Type B pancreatic cell (in vitro differentiated cells): Measurements from ENCODE around the gene PARP16. TPM values are rescaled to one million over a fixed set of nuclear protein-coding genes. Genes with fewer than 3 reads are reported as not detected.

Source experiments
- DNase-seq: peaks from one replicate; pipeline ENCODE4 v3.0.0; 2021; ENCODE audit warnings: mixed read lengths; ENCODE audit not compliant: unreplicated experiment; ENCODE audit errors: extremely low spot score
- H3K27ac Mint-ChIP-seq: 2 replicates; pipeline ENCODE4 v1.8.0; 2021; ENCODE audit warnings: mild to moderate bottlenecking, mixed read lengths
- H3K27me3 Mint-ChIP-seq: 2 replicates; pipeline ENCODE4 v1.8.0; 2021; ENCODE audit warnings: mixed read lengths
- H3K36me3 Mint-ChIP-seq: 2 replicates; pipeline ENCODE4 v1.8.0; 2021; ENCODE audit warnings: mixed read lengths
- H3K4me1 Mint-ChIP-seq: one replicate; pipeline ENCODE4 v1.8.0; 2021; ENCODE audit warnings: mixed read lengths; ENCODE audit not compliant: unreplicated experiment
- H3K4me3 Mint-ChIP-seq: 2 replicates; pipeline ENCODE4 v1.8.0; 2021; ENCODE audit warnings: mild to moderate bottlenecking, mixed read lengths
- H3K9me3 Mint-ChIP-seq: 2 replicates; pipeline ENCODE4 v1.8.0; 2021; ENCODE audit warnings: mixed read lengths
- CTCF ChIP-seq: fragments of 200-600 bp; sonication (generic); conservative IDR thresholded peaks from 2 replicates; pipeline ENCODE4 v1.5.0; 2021; ENCODE audit warnings: antibody characterized with exemption, mild to moderate bottlenecking
- total RNA-seq: library from RNA; stranded (reverse); gene quantifications from 2 replicates; pipeline ENCODE4 v1.2.1, GENCODE V29; 2021; ENCODE audit warnings: low replicate concordance

PARP16 gene
- total RNA-seq, 1 donor from 2014 or later, result 12.7 TPM

- H3K4me1 Mint-ChIP-seq, result peaks cover 16% of the 10 kb centered on the region
- no peaks in the 10 kb centered on the region for H3K9me3 Mint-ChIP-seq
- no peaks in the 10 kb centered on the region for H3K27me3 Mint-ChIP-seq
- no peak for TF ChIP-seq CTCF
- DNase-seq, result no peak
- H3K36me3 Mint-ChIP-seq, result no peaks in the 10 kb centered on the region
- H3K4me3 Mint-ChIP-seq, result no peak overlapping the region
- peak overlapping the region; percentile 9 for H3K27ac Mint-ChIP-seq
Observed at GRCh38 chr15:65333148-65333820, 46.6 kb upstream of the PARP16 start.

GRCh38 chr15:65332391-65333147 lies 45.9 kb upstream of the PARP16 start:
- Mint-ChIP-seq H3K27ac (no peak overlapping the region), H3K4me1 (peaks cover 20% of the 10 kb centered on the region), H3K36me3 (peaks cover 4% of the 10 kb centered on the region), H3K9me3 (no peaks in the 10 kb centered on the region), H3K27me3 (no peaks in the 10 kb centered on the region), H3K4me3 (no peak overlapping the region)
- no peak for TF ChIP-seq CTCF
- DNase-seq, result no peak

- no peaks in the 10 kb centered on the region for H3K27me3 Mint-ChIP-seq
- peaks cover 21% of the 10 kb centered on the region for H3K4me1 Mint-ChIP-seq
- H3K27ac Mint-ChIP-seq, result no peak overlapping the region
- DNase-seq, result no peak
- H3K36me3 Mint-ChIP-seq, result peaks cover 4% of the 10 kb centered on the region
- no peaks in the 10 kb centered on the region for H3K9me3 Mint-ChIP-seq
- no peak for TF ChIP-seq CTCF
- no peak overlapping the region for H3K4me3 Mint-ChIP-seq
Observed at GRCh38 chr15:65331811-65332210, 45.1 kb upstream of the PARP16 start.

DNA sequence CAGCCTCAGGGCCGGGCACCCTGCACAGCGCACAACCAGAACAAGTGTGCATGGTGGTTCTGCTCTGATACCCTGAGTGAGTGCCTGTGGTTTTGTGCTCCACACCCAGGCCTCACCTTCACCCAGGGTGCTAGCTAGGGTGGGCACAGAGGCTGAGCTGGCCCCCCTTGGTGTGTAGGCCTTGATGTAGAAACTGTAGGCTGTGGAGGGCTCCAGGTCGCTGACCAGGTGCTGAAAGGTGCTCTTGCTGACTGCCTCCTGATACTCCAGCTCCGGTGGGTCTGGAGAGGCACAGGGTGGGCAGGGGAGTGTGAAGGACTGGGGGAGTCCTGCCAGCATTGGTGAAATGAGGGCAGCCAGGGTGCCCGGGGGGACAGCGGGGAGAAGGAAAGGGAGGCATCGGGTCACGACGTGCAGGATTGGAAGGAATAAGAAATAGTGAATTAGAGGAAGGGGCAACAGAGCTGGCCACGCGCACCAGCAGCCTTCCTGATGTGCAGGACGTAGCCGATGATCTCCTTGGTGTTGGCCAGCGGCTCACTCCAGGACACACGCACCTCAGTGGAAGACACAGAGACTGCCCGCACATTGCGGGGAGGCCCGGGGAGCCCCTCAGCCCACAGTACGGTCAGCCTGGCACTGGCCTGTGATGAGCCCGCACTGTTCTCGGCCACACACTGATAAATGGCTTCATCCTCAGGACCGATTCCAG lies 44.4 kb upstream of the PARP16 start:
- H3K27me3 Mint-ChIP-seq, result no peaks in the 10 kb centered on the region
- DNase-seq, result no peak
- peaks cover 19% of the 10 kb centered on the region for H3K4me1 Mint-ChIP-seq
- no peak overlapping the region for H3K4me3 Mint-ChIP-seq
- no peak overlapping the region for H3K27ac Mint-ChIP-seq
- TF ChIP-seq CTCF, result no peak
- peaks cover 4% of the 10 kb centered on the region for H3K36me3 Mint-ChIP-seq
- H3K9me3 Mint-ChIP-seq, result no peaks in the 10 kb centered on the region

DNA sequence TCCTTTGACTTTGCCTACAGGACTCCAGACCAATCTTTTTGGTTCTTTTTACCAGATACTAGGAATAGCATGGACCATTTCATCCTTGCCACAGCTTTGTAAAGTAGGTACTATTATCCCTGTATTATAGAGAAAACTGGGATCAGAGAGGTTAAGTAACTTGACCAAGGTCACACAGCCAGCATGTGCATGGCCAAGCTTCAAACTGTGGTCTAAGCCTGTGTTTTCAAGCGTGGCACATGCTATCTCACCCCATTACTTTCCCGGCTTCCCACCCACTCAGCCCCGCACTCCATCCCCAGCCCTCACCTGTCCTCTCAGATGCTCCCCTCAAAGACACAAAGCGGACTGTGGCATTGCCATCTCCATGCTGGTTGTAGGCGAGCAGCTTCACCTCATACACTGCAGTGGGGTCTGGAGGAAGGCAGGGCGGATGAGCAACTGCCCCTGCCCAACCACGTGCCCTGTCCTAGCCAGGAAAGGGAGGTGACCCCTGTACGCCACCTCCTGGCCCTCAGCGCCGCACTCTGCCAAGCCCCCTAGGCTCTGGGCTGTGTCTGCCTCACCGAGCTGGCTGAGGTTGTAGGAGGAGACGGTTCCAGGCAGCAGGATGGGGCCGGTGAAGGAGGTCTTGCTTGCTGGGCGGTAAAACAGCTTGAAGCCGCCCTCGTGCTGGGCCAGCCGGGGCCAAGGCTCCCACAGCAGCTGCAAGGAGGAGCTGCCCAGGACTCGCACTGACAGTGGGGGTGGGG lies 43.5 kb upstream of the PARP16 start:
- DNase-seq, result no peak
- Mint-ChIP-seq H3K9me3 (no peaks in the 10 kb centered on the region), H3K27ac (no peak overlapping the region), H3K4me3 (no peak overlapping the region), H3K27me3 (no peaks in the 10 kb centered on the region), H3K36me3 (peaks cover 4% of the 10 kb centered on the region), H3K4me1 (peaks cover 16% of the 10 kb centered on the region)
- no peak for TF ChIP-seq CTCF
